ENCODE data around the gene IGLL1.
"Not testable (repeated sequence)": the region's sequence is repeated elsewhere in the genome, so short reads cannot be mapped to it uniquely, and the experiment has no call there.

Gene IGLL1

GRCh38 chr22:23561025-23561510 lies 19.0 kb downstream of the IGLL1 start:
- H3K4me1 ChIP-seq (ENCODE audit: insufficient read depth, low read length); H3K36me3 ChIP-seq (ENCODE audit: insufficient read depth, low read length); H3K9me3 ChIP-seq (ENCODE audit: control insufficient read depth, insufficient read depth, low read length); H3K9ac ChIP-seq (ENCODE audit: low read depth, low read length): not testable (repeated sequence)

DNA sequence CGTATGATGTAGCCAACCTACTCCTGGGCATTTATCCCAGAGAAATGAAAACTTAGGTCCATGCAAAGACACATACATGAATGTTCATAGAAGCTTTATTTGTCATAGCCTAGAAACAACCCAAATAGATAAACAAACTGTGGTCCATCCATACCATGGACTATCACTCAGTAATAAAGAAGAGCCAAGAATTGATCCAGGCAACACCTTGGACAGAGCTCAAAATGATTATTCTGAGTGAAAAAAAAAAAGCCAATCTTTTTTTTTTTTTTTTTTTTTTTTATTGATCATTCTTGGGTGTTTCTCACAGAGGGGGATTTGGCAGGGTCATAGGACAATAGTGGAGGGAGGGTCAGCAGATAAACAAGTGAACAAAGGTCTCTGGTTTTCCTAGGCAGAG lies 19.9 kb downstream of the IGLL1 start:
- not testable (repeated sequence) for H3K9me3 ChIP-seq (ENCODE audit: control insufficient read depth, insufficient read depth, low read length); H3K9ac ChIP-seq (ENCODE audit: low read depth, low read length); H3K4me1 ChIP-seq (ENCODE audit: insufficient read depth, low read length); H3K36me3 ChIP-seq (ENCODE audit: insufficient read depth, low read length)

DNA sequence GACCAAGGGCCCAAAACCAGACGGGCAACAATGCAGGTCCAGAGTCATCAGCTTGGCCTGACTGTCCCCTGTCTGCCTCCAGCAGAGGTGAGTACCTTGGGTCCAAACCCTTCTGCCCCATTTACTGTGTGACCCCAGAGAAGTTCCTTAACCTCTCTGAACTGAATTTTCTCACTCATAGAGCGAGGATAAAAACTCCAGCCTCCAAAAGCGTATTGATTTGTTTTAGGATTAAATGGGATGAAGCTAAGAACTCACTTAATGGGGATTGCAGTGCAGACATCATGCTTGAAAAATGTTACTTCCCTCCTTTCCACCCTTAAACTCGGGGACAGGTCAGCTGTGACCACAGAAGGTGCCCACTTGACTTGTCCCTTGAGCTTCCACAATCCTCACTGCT lies 22.6 kb downstream of the IGLL1 start:
- Histone ChIP-seq H3K36me3 (ENCODE audit: insufficient read depth, low read length) (no peaks in the 10 kb centered on the region), H3K9me3 (ENCODE audit: control insufficient read depth, insufficient read depth, low read length) (no peaks in the 10 kb centered on the region), H3K4me1 (ENCODE audit: insufficient read depth, low read length) (no peaks in the 10 kb centered on the region), H3K9ac (ENCODE audit: low read depth, low read length) (no peak overlapping the region)

GRCh38 chr22:23557036-23557435 lies 23.1 kb downstream of the IGLL1 start:
- Histone ChIP-seq H3K9me3 (ENCODE audit: control insufficient read depth, insufficient read depth, low read length) (no peaks in the 10 kb centered on the region), H3K9ac (ENCODE audit: low read depth, low read length) (no peak overlapping the region)

DNA sequence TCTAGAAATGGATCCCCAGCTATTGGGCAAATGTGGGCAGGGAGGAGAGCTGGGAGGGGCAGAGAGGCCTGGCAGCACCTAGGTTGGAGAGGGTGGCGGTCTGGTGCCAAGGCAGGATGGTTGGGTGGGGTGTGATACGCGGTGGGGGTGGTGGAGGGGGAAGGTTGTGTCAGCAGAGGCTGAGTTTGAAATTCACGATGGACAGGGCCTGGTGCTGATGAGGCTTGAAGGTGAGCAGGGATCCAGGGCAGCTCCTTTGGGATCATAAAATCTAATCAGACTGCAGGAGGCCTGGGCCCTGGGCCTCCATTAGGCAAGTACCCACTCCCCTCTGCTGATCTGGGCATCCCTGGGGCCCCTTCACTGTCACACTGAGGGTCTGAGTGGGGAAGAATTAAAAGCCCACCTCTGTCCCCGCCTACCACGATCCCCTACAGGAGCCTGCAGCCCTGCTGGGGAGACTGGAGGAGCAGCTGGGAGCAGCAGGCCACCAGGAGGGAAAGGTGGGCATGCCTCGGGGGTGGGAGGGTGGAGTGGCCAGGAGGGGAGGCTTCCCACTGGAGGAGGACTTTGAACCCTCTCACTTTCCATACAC lies 24.0 kb downstream of the IGLL1 start:
- H3K9me3 ChIP-seq (ENCODE audit: control insufficient read depth, insufficient read depth, low read length): no peaks in the 10 kb centered on the region
- no peaks in the 10 kb centered on the region for H3K36me3 ChIP-seq (ENCODE audit: insufficient read depth, low read length)
- H3K9ac ChIP-seq (ENCODE audit: low read depth, low read length): no peak overlapping the region
- no peaks in the 10 kb centered on the region for H3K4me1 ChIP-seq (ENCODE audit: insufficient read depth, low read length)

More at GRCh38 chr22:23557036-23557435, 23.1 kb downstream of the IGLL1 start:
- H3K36me3 ChIP-seq (ENCODE audit: insufficient read depth, low read length): no peaks in the 10 kb centered on the region
- no peaks in the 10 kb centered on the region for H3K4me1 ChIP-seq (ENCODE audit: insufficient read depth, low read length)

- Histone ChIP-seq H3K4me1 (ENCODE audit: insufficient read depth, low read length) (no peaks in the 10 kb centered on the region), H3K9ac (ENCODE audit: low read depth, low read length) (no peak overlapping the region), H3K9me3 (ENCODE audit: control insufficient read depth, insufficient read depth, low read length) (no peaks in the 10 kb centered on the region), H3K36me3 (ENCODE audit: insufficient read depth, low read length) (no peaks in the 10 kb centered on the region)
These were observed 25.0 kb downstream of the IGLL1 start for GRCh38 chr22:23555118-23555517.

- no peaks in the 10 kb centered on the region for H3K4me1 ChIP-seq (ENCODE audit: insufficient read depth, low read length)
- H3K36me3 ChIP-seq (ENCODE audit: insufficient read depth, low read length): no peaks in the 10 kb centered on the region
- no peak overlapping the region for H3K9ac ChIP-seq (ENCODE audit: low read depth, low read length)
- no peaks in the 10 kb centered on the region for H3K9me3 ChIP-seq (ENCODE audit: control insufficient read depth, insufficient read depth, low read length)
These were observed 25.9 kb downstream of the IGLL1 start for GRCh38 chr22:23553924-23554870.

DNA sequence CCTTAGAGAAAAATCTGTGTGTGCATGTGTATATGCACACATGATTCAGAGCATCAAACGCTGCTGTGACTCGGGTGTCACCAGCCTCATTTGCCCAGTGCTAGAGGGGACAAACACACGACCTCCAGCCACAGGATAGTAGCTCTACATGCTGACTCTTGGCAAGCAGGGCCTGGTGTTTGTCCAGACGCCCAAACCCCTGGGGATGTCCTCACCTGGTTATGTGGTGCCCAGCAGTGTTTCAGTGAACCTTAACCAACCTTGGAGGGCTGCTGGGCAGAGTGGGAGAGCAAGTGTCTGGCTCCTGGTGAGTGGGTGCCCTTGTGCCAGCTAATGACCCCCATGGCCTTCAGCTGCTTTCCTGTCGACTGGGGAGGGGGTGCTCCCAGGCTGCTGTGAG lies 26.7 kb downstream of the IGLL1 start:
- H3K9ac ChIP-seq (ENCODE audit: low read depth, low read length): no peak overlapping the region
- H3K4me1 ChIP-seq (ENCODE audit: insufficient read depth, low read length): no peaks in the 10 kb centered on the region
- H3K36me3 ChIP-seq (ENCODE audit: insufficient read depth, low read length): no peaks in the 10 kb centered on the region
- H3K9me3 ChIP-seq (ENCODE audit: control insufficient read depth, insufficient read depth, low read length): no peaks in the 10 kb centered on the region

DNA sequence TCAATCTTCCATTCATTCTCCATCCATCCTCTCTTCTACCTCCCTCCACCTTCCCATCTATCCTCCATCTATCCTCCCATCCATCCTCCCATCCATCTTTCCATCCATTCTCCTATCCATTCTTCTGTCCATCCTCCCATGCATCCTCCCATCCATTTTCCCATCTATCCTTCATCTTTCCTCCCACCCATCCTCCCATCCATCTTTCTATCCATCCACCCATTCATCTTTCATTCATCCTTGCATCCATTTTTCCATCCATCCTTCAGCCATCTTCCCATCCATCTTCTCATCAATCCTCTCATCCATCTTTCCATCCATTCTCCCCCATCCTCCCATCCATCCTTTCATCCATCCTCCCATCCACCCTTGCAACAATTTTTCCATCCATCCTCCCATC lies 27.5 kb downstream of the IGLL1 start:
- H3K4me1 ChIP-seq (ENCODE audit: insufficient read depth, low read length): no peaks in the 10 kb centered on the region

GRCh38 chr22:23551385-23551784 lies 28.7 kb downstream of the IGLL1 start:
- Histone ChIP-seq H3K9me3 (ENCODE audit: control insufficient read depth, insufficient read depth, low read length) (no peaks in the 10 kb centered on the region), H3K36me3 (ENCODE audit: insufficient read depth, low read length) (no peaks in the 10 kb centered on the region), H3K4me1 (ENCODE audit: insufficient read depth, low read length) (no peaks in the 10 kb centered on the region), H3K9ac (ENCODE audit: low read depth, low read length) (no peak overlapping the region)

More for the DNA sequence above, 27.5 kb downstream of the IGLL1 start:
- Histone ChIP-seq H3K9me3 (ENCODE audit: control insufficient read depth, insufficient read depth, low read length) (no peaks in the 10 kb centered on the region), H3K9ac (ENCODE audit: low read depth, low read length) (no peak overlapping the region), H3K36me3 (ENCODE audit: insufficient read depth, low read length) (no peaks in the 10 kb centered on the region)

DNA sequence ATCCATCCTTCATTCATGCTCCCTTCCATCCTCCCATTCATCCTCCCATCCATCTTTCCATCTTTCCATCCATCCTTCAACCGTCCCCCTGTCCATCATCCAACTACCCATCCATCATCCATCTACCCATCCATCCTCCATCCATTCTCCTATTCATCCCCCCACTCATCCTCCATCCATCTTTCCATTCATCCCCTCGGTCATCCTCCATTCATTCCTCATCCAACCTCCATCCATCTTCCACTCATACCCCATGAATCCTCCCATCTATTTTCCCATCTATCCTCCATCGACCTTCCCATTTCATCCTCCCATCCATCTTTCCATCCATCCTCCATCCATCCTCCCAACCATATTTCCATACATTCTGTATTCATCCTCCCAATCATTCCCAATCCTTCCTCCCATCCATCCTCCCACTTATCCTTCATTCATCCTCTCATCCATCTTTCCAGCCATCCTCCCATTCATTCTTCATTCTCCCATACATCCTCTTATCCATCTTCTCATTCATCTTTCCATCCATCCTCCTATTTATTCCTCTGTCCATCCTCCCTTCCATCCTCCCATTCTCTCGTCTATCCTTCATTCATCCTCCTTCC lies 29.9 kb downstream of the IGLL1 start:
- no peaks in the 10 kb centered on the region for H3K4me1 ChIP-seq (ENCODE audit: insufficient read depth, low read length)
- H3K36me3 ChIP-seq (ENCODE audit: insufficient read depth, low read length): no peaks in the 10 kb centered on the region
- no peaks in the 10 kb centered on the region for H3K9me3 ChIP-seq (ENCODE audit: control insufficient read depth, insufficient read depth, low read length)
- H3K9ac ChIP-seq (ENCODE audit: low read depth, low read length): no peak overlapping the region

DNA sequence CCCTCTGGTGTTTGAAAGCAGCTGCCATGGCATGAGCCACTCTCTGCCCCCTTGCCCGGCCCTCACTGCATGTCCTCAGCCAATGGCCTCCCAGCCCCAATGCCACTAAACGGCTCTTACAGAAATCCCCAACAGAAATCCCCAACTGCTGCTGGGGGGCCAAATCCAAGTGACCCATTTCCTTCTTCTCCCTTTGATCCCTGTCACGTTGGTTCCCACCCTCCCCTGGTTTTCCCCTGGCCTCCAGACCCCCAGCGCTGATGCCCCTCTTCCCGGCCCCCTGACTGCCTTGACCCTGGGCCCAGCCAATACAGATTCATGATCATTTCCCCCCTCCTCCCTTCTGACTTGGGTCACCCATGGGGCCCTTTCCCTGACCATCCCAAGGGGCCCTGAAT lies 30.9 kb downstream of the IGLL1 start:
- H3K9me3 ChIP-seq (ENCODE audit: control insufficient read depth, insufficient read depth, low read length): no peaks in the 10 kb centered on the region
- H3K4me1 ChIP-seq (ENCODE audit: insufficient read depth, low read length): no peaks in the 10 kb centered on the region
- H3K36me3 ChIP-seq (ENCODE audit: insufficient read depth, low read length): no peaks in the 10 kb centered on the region
- no peak overlapping the region for H3K9ac ChIP-seq (ENCODE audit: low read depth, low read length)

GRCh38 chr22:23548501-23549197 lies 31.4 kb downstream of the IGLL1 start:
- no peak overlapping the region for H3K9ac ChIP-seq (ENCODE audit: low read depth, low read length)
- no peaks in the 10 kb centered on the region for H3K4me1 ChIP-seq (ENCODE audit: insufficient read depth, low read length)
- H3K36me3 ChIP-seq (ENCODE audit: insufficient read depth, low read length): no peaks in the 10 kb centered on the region
- H3K9me3 ChIP-seq (ENCODE audit: control insufficient read depth, insufficient read depth, low read length): no peaks in the 10 kb centered on the region

DNA sequence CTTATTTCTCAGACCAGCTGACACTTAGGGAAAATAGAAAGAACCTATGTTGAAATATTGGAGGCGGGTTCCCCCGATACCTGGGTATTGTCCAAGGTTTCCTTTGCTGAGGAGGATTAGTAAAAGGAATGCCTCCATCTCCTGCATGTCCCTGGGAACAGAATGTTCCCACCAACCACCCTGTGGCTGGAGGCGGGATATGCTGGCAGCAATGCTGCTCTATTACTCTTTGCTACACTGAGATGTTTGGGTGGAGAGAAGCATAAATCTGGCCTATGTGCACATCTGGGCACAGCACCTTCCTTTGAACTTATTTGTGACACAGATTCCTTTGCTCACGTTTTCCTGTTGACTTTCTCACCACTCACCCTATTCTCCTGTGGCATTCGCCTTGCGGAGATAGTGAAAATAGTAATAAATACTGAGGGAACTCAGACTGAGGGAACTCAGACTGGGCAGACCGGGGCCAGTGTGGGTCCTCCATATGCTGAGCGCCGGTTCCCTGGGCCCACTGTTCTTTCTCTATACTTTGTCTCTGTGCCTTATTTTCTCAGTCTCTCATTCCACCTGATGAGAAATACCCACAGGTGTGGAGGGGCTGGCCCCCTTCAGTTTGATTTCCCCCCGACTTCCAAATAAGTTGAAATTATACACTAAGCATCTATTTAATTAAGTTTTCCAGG lies 32.1 kb downstream of the IGLL1 start:
- H3K9ac ChIP-seq (ENCODE audit: low read depth, low read length): no peak overlapping the region
- H3K4me1 ChIP-seq (ENCODE audit: insufficient read depth, low read length): no peaks in the 10 kb centered on the region
- no peaks in the 10 kb centered on the region for H3K9me3 ChIP-seq (ENCODE audit: control insufficient read depth, insufficient read depth, low read length)
- H3K36me3 ChIP-seq (ENCODE audit: insufficient read depth, low read length): no peaks in the 10 kb centered on the region

All from ES-I3 (cell line).